PC-3 (cell line): ENCODE data around the gene HSD3B7. TPM values are rescaled to one million over a fixed set of nuclear protein-coding genes. Genes with fewer than 3 reads are reported as not detected.

Source experiments
- ATAC-seq: fragments of 200-7000 bp; cut with Tn5 transposase; 2 replicates; pipeline ENCODE4 v1.9.1; 2020; ENCODE audit warnings: mild to moderate bottlenecking, moderate library complexity
- BruUV-seq: library from RNA; stranded (reverse); fragments of 400-500 nt; replicated peaks from 2 replicates; lab custom pipeline; 2021; lab: Mats Ljungman, UMichigan
- CTCF ChIA-PET: fragments of 300-600 bp; sonication (Branson Sonifier 250); formaldehyde crosslinking; loops from one replicate; lab custom pipeline; 2022; ENCODE audit warnings: antibody characterized with exemption; lab: Charles Lee
- POLR2A ChIA-PET: fragments of 300-600 bp; sonication (Branson Sonifier 250); formaldehyde crosslinking; loops from one replicate; lab custom pipeline; 2022; ENCODE audit warnings: antibody characterized with exemption; ENCODE audit not compliant: unreplicated experiment; lab: Charles Lee
- DNase-seq: peaks from one replicate; pipeline ENCODE4 v3.0.0-alpha.2; 2015
- H2AFZ ChIP-seq: fragments of 300-600 bp; sonication (generic); 2 replicates; pipeline ENCODE4 v1.6.0; 2016; ENCODE audit warnings: antibody characterized with exemption, low read length
- H3F3A ChIP-seq: fragments of 300-600 bp; sonication (generic); one replicate; pipeline ENCODE4 v1.6.0; 2017; ENCODE audit warnings: antibody characterized with exemption, low read length, control low read depth, mild to moderate bottlenecking; ENCODE audit not compliant: unreplicated experiment
- H3K27ac ChIP-seq: fragments of 300-600 bp; sonication (generic); 2 replicates; pipeline ENCODE4 v1.5.1; 2016; ENCODE audit warnings: mild to moderate bottlenecking, low read length
- H3K27me3 ChIP-seq: fragments of 300-600 bp; sonication (generic); 2 replicates; pipeline ENCODE4 v1.6.1; 2016; ENCODE audit warnings: low read length, mixed read lengths
- H3K36me3 ChIP-seq: fragments of 300-600 bp; sonication (generic); 2 replicates; pipeline ENCODE4 v1.6.1; 2016; ENCODE audit warnings: low read depth, mixed run types, low read length, mixed read lengths
- H3K4me1 ChIP-seq: fragments of 300-600 bp; sonication (generic); 2 replicates; pipeline ENCODE4 v1.5.1; 2016; ENCODE audit warnings: low read length; ENCODE audit not compliant: insufficient read depth
- H3K4me2 ChIP-seq: fragments of 300-600 bp; sonication (generic); 2 replicates; pipeline ENCODE4 v1.6.0; 2016; ENCODE audit warnings: low read length
- H3K4me3 ChIP-seq: fragments of 300-600 bp; sonication (generic); 2 replicates; pipeline ENCODE4 v1.5.1; 2016; ENCODE audit warnings: mild to moderate bottlenecking, low read length, mixed read lengths
- H3K79me2 ChIP-seq: fragments of 300-600 bp; sonication (generic); 2 replicates; pipeline ENCODE4 v1.6.1; 2017; ENCODE audit warnings: low read length, mixed read lengths
- H3K9ac ChIP-seq: fragments of 300-600 bp; sonication (generic); 2 replicates; pipeline ENCODE4 v1.6.0; 2016; ENCODE audit warnings: mild to moderate bottlenecking, low read length
- H3K9me2 ChIP-seq: fragments of 300-600 bp; sonication (generic); replicated peaks from 2 replicates; pipeline ENCODE4 v1.6.1; 2016; ENCODE audit warnings: mixed run types, low read length, mixed read lengths
- H3K9me3 ChIP-seq: fragments of 300-600 bp; sonication (generic); 2 replicates; pipeline ENCODE4 v1.6.1; 2016; ENCODE audit warnings: low read length, mixed read lengths
- H4K20me1 ChIP-seq: fragments of 300-600 bp; sonication (generic); 2 replicates; pipeline ENCODE4 v1.6.1; 2016; ENCODE audit warnings: low read length, mixed read lengths
- CTCF ChIP-seq: fragments of 300-600 bp; sonication (generic); conservative IDR thresholded peaks from 2 replicates; pipeline ENCODE4 v1.5.1; 2017; ENCODE audit warnings: antibody characterized with exemption, low read depth, mild to moderate bottlenecking, low read length
- EZH2 ChIP-seq: fragments of 300-600 bp; sonication (generic); IDR thresholded peaks from one replicate; pipeline ENCODE4 v1.6.1; 2017; ENCODE audit warnings: antibody characterized with exemption, mild to moderate bottlenecking, low read length; ENCODE audit not compliant: unreplicated experiment
- EZH2phosphoT487 ChIP-seq: fragments of 300-600 bp; sonication (generic); IDR thresholded peaks from 2 replicates; pipeline ENCODE4 v1.6.1; 2018; ENCODE audit warnings: mild to moderate bottlenecking, antibody characterized with exemption, low read length, borderline replicate concordance
- intact Hi-C: fragments of 100-400 bp; cut with micrococcal nuclease; formaldehyde crosslinking; loops from 2 replicates; pipeline ENCODE4 v1.9.0; 2023
- total RNA-seq: library from RNA; depleted of rRNA; stranded (reverse); fragments of >200 nt; gene quantifications from 2 replicates; pipeline ENCODE4 v1.2.3, GENCODE V29; 2014

The HSD3B7 gene
- total RNA-seq, 1 experiment from 2014 or later: 16.3 TPM

GRCh38 chr16:31007684-31008083 lies 22.7 kb downstream of the HSD3B7 start:
- POLR2A ChIA-PET: no interaction called here
- ATAC-seq: no peak

GRCh38 chr16:31008149-31008548 lies 23.1 kb downstream of the HSD3B7 start:
- no TSS peak for BruUV-seq
- intact Hi-C loops: no loop called here
- no peaks in the 10 kb centered on the region for H3K9me3 ChIP-seq
- no peaks in the 10 kb centered on the region for H4K20me1 ChIP-seq
- no peak overlapping the region for H3K4me3 ChIP-seq
- peak; percentile 80 for ATAC-seq
- H3K9ac ChIP-seq: no peak overlapping the region
- H3K4me2 ChIP-seq: peak overlapping the region; percentile 57
- peaks cover 7% of the 10 kb centered on the region; the same call in 1 of the 2 replicates for H3K4me1 ChIP-seq
- H3K27ac ChIP-seq: no peak overlapping the region
- H3K9me2 ChIP-seq: no peaks in the 10 kb centered on the region
- no peaks in the 10 kb centered on the region for H3K27me3 ChIP-seq
- H3F3A ChIP-seq: no peaks in the 10 kb centered on the region
- H2AFZ ChIP-seq: no peak overlapping the region
- no peaks in the 10 kb centered on the region for H3K36me3 ChIP-seq
- ChIA-PET CTCF (no interaction called here), POLR2A (no interaction called here)
- no peaks in the 10 kb centered on the region for H3K79me2 ChIP-seq
- DNase-seq: peak; percentile 75
- TF ChIP-seq CTCF (no peak), EZH2 (no peak), EZH2phosphoT487 (no peak)

More at GRCh38 chr16:31007684-31008083, 22.7 kb downstream of the HSD3B7 start:
- no peak overlapping the region for H2AFZ ChIP-seq
- CTCF ChIA-PET: no interaction called here
- H3K27ac ChIP-seq: no peak overlapping the region
- no peaks in the 10 kb centered on the region for H3K9me2 ChIP-seq
- intact Hi-C loops: no loop called here
- H3K9ac ChIP-seq: no peak overlapping the region
- no peak for DNase-seq
- no peaks in the 10 kb centered on the region for H3K27me3 ChIP-seq
- H3K9me3 ChIP-seq: no peaks in the 10 kb centered on the region
- no peaks in the 10 kb centered on the region for H4K20me1 ChIP-seq
- no peaks in the 10 kb centered on the region for H3K36me3 ChIP-seq
- no peaks in the 10 kb centered on the region for H3K79me2 ChIP-seq
- TF ChIP-seq EZH2phosphoT487 (no peak), EZH2 (no peak), CTCF (no peak)
- no peak overlapping the region for H3K4me3 ChIP-seq
- H3F3A ChIP-seq: no peaks in the 10 kb centered on the region
- peaks cover 7% of the 10 kb centered on the region; the same call in 1 of the 2 replicates for H3K4me1 ChIP-seq
- no TSS peak for BruUV-seq
- 0 out of 2 replicates have a peak overlapping the region, but pooled peaks have one; percentile 22 for H3K4me2 ChIP-seq

GRCh38 chr16:31008551-31008950 lies 23.5 kb downstream of the HSD3B7 start:
- Histone ChIP-seq H3K9me2 (no peaks in the 10 kb centered on the region), H4K20me1 (no peaks in the 10 kb centered on the region), H3K4me1 (peaks cover 7% of the 10 kb centered on the region; the same call in 1 of the 2 replicates), H3K36me3 (no peaks in the 10 kb centered on the region), H3K4me2 (peak overlapping the region; percentile 57), H3K4me3 (no peak overlapping the region), H2AFZ (no peak overlapping the region), H3K27me3 (no peaks in the 10 kb centered on the region), H3K79me2 (no peaks in the 10 kb centered on the region), H3K9ac (no peak overlapping the region), H3K9me3 (no peaks in the 10 kb centered on the region), H3F3A (no peaks in the 10 kb centered on the region), H3K27ac (no peak overlapping the region)
- TF ChIP-seq EZH2phosphoT487: no peak
- no peak for TF ChIP-seq CTCF
- TF ChIP-seq EZH2: no peak
- ATAC-seq (no peak), DNase-seq (no peak)
- ChIA-PET CTCF (no interaction called here), POLR2A (no interaction called here)
- intact Hi-C loops: no loop called here
- no TSS peak for BruUV-seq
